Kidney (tissue), 14 donors: ENCODE data around the gene SPON1. TPM values are rescaled to one million over a fixed set of nuclear protein-coding genes. Genes with fewer than 3 reads are reported as not detected.

Experiments used
- DNase-seq, 5 donors: peaks; one replicate each; pipeline ENCODE4 v3.0.0-alpha.2; 2013 to 2020
- FAIRE-seq: peaks from 2 replicates; lab custom pipeline; 2012; peaks lifted over from hg19 to GRCh38; lab: Jason Lieb, UNC
- H3K27ac ChIP-seq, 2 donors: one replicate each; pipeline ENCODE4 v1.7.0; 2013; ENCODE audit warnings: low read depth in 2 of 2, low read length in 2 of 2, inconsistent platforms in 1 of 2
- H3K27me3 ChIP-seq: one replicate; pipeline ENCODE4 v1.7.1; 2013; ENCODE audit warnings: low read length, inconsistent platforms; ENCODE audit not compliant: control insufficient read depth, insufficient read depth
- H3K36me3 ChIP-seq, 3 donors: one replicate each; pipeline versions ENCODE4 v1.7.0 to v1.7.1; 2013; ENCODE audit warnings: low read length in 3 of 3, control low read depth in 1 of 3, inconsistent platforms in 1 of 3; ENCODE audit not compliant: insufficient read depth in 3 of 3, control insufficient read depth in 2 of 3
- H3K4me1 ChIP-seq, 3 donors: one replicate each; pipeline versions ENCODE4 v1.7.0 to v1.7.1; 2013; ENCODE audit warnings: low read length in 3 of 3, inconsistent platforms in 1 of 3, low read depth in 1 of 3; ENCODE audit not compliant: control insufficient read depth in 2 of 3, insufficient read depth in 2 of 3
- H3K4me3 ChIP-seq, 3 donors: one replicate each; pipeline versions ENCODE4 v1.7.0 to v1.8.1; 2013; ENCODE audit warnings: low read length in 3 of 3, control low read depth in 1 of 3, inconsistent platforms in 1 of 3
- H3K9ac ChIP-seq, 3 donors: one replicate each; pipeline versions ENCODE4 v1.7.0 to v1.7.1; 2013; ENCODE audit warnings: low read length in 3 of 3, control low read depth in 1 of 3, inconsistent platforms in 1 of 3
- H3K9me3 ChIP-seq, 3 donors: one replicate each; pipeline versions ENCODE4 v1.7.0 to v1.7.1; 2013; ENCODE audit warnings: low read length in 3 of 3, control low read depth in 1 of 3, inconsistent platforms in 1 of 3; ENCODE audit not compliant: control insufficient read depth in 2 of 3, insufficient read depth in 1 of 3
- CTCF ChIP-seq: IDR thresholded peaks from 3 replicates; pipeline ENCODE4 v1.5.1; 2012; ENCODE audit warnings: mild to moderate bottlenecking, moderate library complexity, borderline replicate concordance; ENCODE audit not compliant: insufficient read depth; ENCODE audit errors: extremely low read depth
- intact Hi-C: fragments of 100-400 bp; cut with DNase I; formaldehyde crosslinking; loops from one replicate; pipeline ENCODE4 v1.11.1; 2022
- polyA plus RNA-seq: library from polyadenylated mRNA; stranded (reverse); fragments of 350-450 nt; fragmentation: Illumina TruSeq; extraction: RNeasy Lipid Tissue Mini Kit (QIAGEN cat#74804); gene quantifications from one replicate; pipeline ENCODE4 v1.2.3, GENCODE V29; 2014; ENCODE audit warnings: low read depth, low replicate concordance; ENCODE audit not compliant: insufficient read depth
- total RNA-seq: library from RNA; stranded (reverse); fragmentation: NEBNext Ultra II Directional; extraction: Animal tissue kit (Norgen Biotek cat#: 25700); gene quantifications from one replicate; pipeline ENCODE4 v1.2.1, GENCODE V29; 2021
- donor health status: control.
- donor health status: control.
- donor health status: control.
- donor health status: control.
- donor health status: control.
- donor health status: DM: yes; HTN: yes; CAD: no.
- donor health status: Normal renal cell carcinoma (clear cell type).

Gene SPON1
- total and polyA plus RNA-seq, 2 donors from 2014 or later: 3.8 to 77.9 TPM

- no peak overlapping the region for H3K9ac ChIP-seq
- H3K4me1 ChIP-seq: no peaks in the 10 kb centered on the region
- H3K36me3 ChIP-seq: no peaks in the 10 kb centered on the region
- H3K27me3 ChIP-seq: no peaks in the 10 kb centered on the region
- intact Hi-C loops: no loop called here
- no peak for FAIRE-seq
- DNase-seq: no peak
- no peaks in the 10 kb centered on the region for H3K9me3 ChIP-seq
- no peak for TF ChIP-seq CTCF
- no peak overlapping the region for H3K27ac ChIP-seq
- H3K4me3 ChIP-seq: no peak overlapping the region
Observed at GRCh38 chr11:14203321-14203720, 240.8 kb downstream of the SPON1 start.

- no peaks in the 10 kb centered on the region for H3K27me3 ChIP-seq
- intact Hi-C loops: no loop called here
- no peak for DNase-seq
- no peak for TF ChIP-seq CTCF
- H3K9ac ChIP-seq: no peak overlapping the region
- no peak for FAIRE-seq
- no peak overlapping the region for H3K4me3 ChIP-seq
- no peaks in the 10 kb centered on the region for H3K36me3 ChIP-seq
- no peaks in the 10 kb centered on the region for H3K4me1 ChIP-seq
- no peak overlapping the region for H3K27ac ChIP-seq
- H3K9me3 ChIP-seq: no peaks in the 10 kb centered on the region
Observed at GRCh38 chr11:14212986-14213385, 250.5 kb downstream of the SPON1 start.

GRCh38 chr11:14218728-14219127 is 256.2 kb downstream of the SPON1 start:
- TF ChIP-seq CTCF: no peak
- H3K4me1 ChIP-seq: no peaks in the 10 kb centered on the region
- no peaks in the 10 kb centered on the region for H3K27me3 ChIP-seq
- no peaks in the 10 kb centered on the region for H3K36me3 ChIP-seq
- no peak overlapping the region for H3K27ac ChIP-seq
- DNase-seq (no peak), FAIRE-seq (no peak)
- H3K9ac ChIP-seq: no peak overlapping the region
- H3K9me3 ChIP-seq: no peaks in the 10 kb centered on the region
- H3K4me3 ChIP-seq: no peak overlapping the region
- intact Hi-C loops: no loop called here

- FAIRE-seq (no peak), DNase-seq (no peak)
- H3K9ac ChIP-seq: no peak overlapping the region
- intact Hi-C loops: no loop called here
- TF ChIP-seq CTCF: no peak
- peaks cover 0 to 7% (median 0%) of the 10 kb centered on the region in 3 donors for H3K9me3 ChIP-seq
- H3K27ac ChIP-seq: no peak overlapping the region
- H3K36me3 ChIP-seq: no peaks in the 10 kb centered on the region
- no peaks in the 10 kb centered on the region for H3K27me3 ChIP-seq
- H3K4me1 ChIP-seq: no peaks in the 10 kb centered on the region
- H3K4me3 ChIP-seq: no peak overlapping the region
Observed at GRCh38 chr11:14223636-14224288, 261.2 kb downstream of the SPON1 start.
